Measurements from ENCODE around the gene SPATA6L. TPM values are rescaled to one million over a fixed set of nuclear protein-coding genes. Genes with fewer than 3 reads are reported as not detected.

The SPATA6L gene
- total and polyA plus RNA-seq, 4 donors = 1.6 to 6.2 (median 2.2) TPM

GRCh38 chr9:4569101-4569500, 97.2 kb downstream of the SPATA6L start:
- Histone ChIP-seq H3K27ac (ENCODE audit: low read depth in 1 of 2, low read length in 2 of 2) (no peak overlapping the region), H3K27me3 (ENCODE audit: control insufficient read depth in 4 of 4, insufficient read depth in 4 of 4, low read length in 3 of 4) (no peaks in the 10 kb centered on the region), H3K9me3 (ENCODE audit: control insufficient read depth in 4 of 4, low read length in 3 of 4) (no peaks in the 10 kb centered on the region), H3K4me1 (ENCODE audit: control insufficient read depth in 4 of 4, insufficient read depth in 4 of 4, low read length in 3 of 4) (peaks cover 0 to 4% (median 0%) of the 10 kb centered on the region in 4 donors), H3K9ac (ENCODE audit: low read depth in 1 of 2, low read length in 2 of 2) (no peak overlapping the region), H3K36me3 (ENCODE audit: control insufficient read depth in 4 of 4, insufficient read depth in 3 of 4, low read depth in 1 of 4, low read length in 3 of 4) (peaks cover 3 to 33% (median 25%) of the 10 kb centered on the region in 4 donors), H3K4me3 (ENCODE audit: low read depth in 1 of 3, low read length in 3 of 3) (no peak overlapping the region)
- no peak for TF ChIP-seq HNF4A (conservative IDR thresholded peaks at IDR 0.05)
- no peak for TF ChIP-seq ZBTB33 (IDR thresholded peaks at IDR 0.05)
- TF ChIP-seq ATF3 (IDR thresholded peaks at IDR 0.05) = no peak
- TF ChIP-seq SP1 (IDR thresholded peaks at IDR 0.05) = no peak
- TF ChIP-seq HNF4G (IDR thresholded peaks at IDR 0.05) = no peak
- no peak for TF ChIP-seq REST (IDR thresholded peaks at IDR 0.05)
- TF ChIP-seq NR2F2 (IDR thresholded peaks at IDR 0.05) = no peak
- no peak for TF ChIP-seq YY1 (IDR thresholded peaks at IDR 0.05)
- TF ChIP-seq RAD21 (IDR thresholded peaks at IDR 0.05) = no peak
- TF ChIP-seq CTCF (IDR thresholded peaks at IDR 0.05; ENCODE audit: low read depth, low read length, missing input control) = no peak
- TF ChIP-seq GABPA (IDR thresholded peaks at IDR 0.05 in 1 of 2, conservative IDR thresholded peaks at IDR 0.05 in 1 of 2) = no peak
- no peak for TF ChIP-seq FOXA2 (IDR thresholded peaks at IDR 0.05)
- no peak for TF ChIP-seq EGR1 (IDR thresholded peaks at IDR 0.05; ENCODE audit: low read depth in 2 of 2)
- no peak for TF ChIP-seq JUND (IDR thresholded peaks at IDR 0.05)
- TF ChIP-seq RXRA (IDR thresholded peaks at IDR 0.05) = no peak
- no peak for TF ChIP-seq MAX (IDR thresholded peaks at IDR 0.05)
- no peak for DNase-seq (ENCODE audit: low spot score)

- H3K4me3 ChIP-seq (ENCODE audit: low read depth in 1 of 3, low read length in 3 of 3) = no peak overlapping the region
- TF ChIP-seq TAF1 (conservative IDR thresholded peaks at IDR 0.05) (no peak), ZBTB33 (IDR thresholded peaks at IDR 0.05) (no peak), REST (IDR thresholded peaks at IDR 0.05) (no peak), RAD21 (IDR thresholded peaks at IDR 0.05) (no peak), RXRA (IDR thresholded peaks at IDR 0.05) (no peak), GABPA (IDR thresholded peaks at IDR 0.05 in 1 of 2, conservative IDR thresholded peaks at IDR 0.05 in 1 of 2) (no peak), YY1 (IDR thresholded peaks at IDR 0.05) (no peak), SP1 (IDR thresholded peaks at IDR 0.05) (no peak)
Observed at GRCh38 chr9:4567601-4568000, 98.7 kb downstream of the SPATA6L start.

More at GRCh38 chr9:4567601-4568000, 98.7 kb downstream of the SPATA6L start:
- H3K9me3 ChIP-seq (ENCODE audit: control insufficient read depth in 4 of 4, low read length in 3 of 4) = no peaks in the 10 kb centered on the region
- WGBS = 89% methylated on average over 8 of the region's 8 CpGs
- DNase-seq (ENCODE audit: low spot score) = no peak
- no peaks in the 10 kb centered on the region for H3K27me3 ChIP-seq (ENCODE audit: control insufficient read depth in 4 of 4, insufficient read depth in 4 of 4, low read length in 3 of 4)
- no peaks in the 10 kb centered on the region for H3K4me1 ChIP-seq (ENCODE audit: control insufficient read depth in 4 of 4, insufficient read depth in 4 of 4, low read length in 3 of 4)
- H3K27ac ChIP-seq (ENCODE audit: low read depth in 1 of 2, low read length in 2 of 2) = no peak overlapping the region
- peaks cover 4 to 32% (median 23%) of the 10 kb centered on the region in 4 donors for H3K36me3 ChIP-seq (ENCODE audit: control insufficient read depth in 4 of 4, insufficient read depth in 3 of 4, low read depth in 1 of 4, low read length in 3 of 4)
- H3K9ac ChIP-seq (ENCODE audit: low read depth in 1 of 2, low read length in 2 of 2) = no peak overlapping the region

Measured in liver (tissue), 9 donors.